Activated CD8-positive, alpha-beta memory T cell treated with anti-CD3 and anti-CD28 coated beads, Interleukin-2, amount 10 ng/mL, durations not matched to agents 7 days and 5 days (primary cell): Measurements from ENCODE around the gene PSME1. TPM values are rescaled to one million over a fixed set of nuclear protein-coding genes. Genes with fewer than 3 reads are reported as not detected.

Experiments
- ATAC-seq: fragments of 150-1000 bp; cut with Tn5 transposase; one replicate; pipeline ENCODE4 v1.10.0; 2021; ENCODE audit warnings: moderate library complexity
- CTCF ChIA-PET: fragments of 350-600 bp; sonication (Branson Sonifier 250); formaldehyde crosslinking; loops from one replicate; lab custom pipeline; 2021; ENCODE audit warnings: antibody characterized with exemption; lab: Charles Lee
- DNase-seq: peaks from one replicate; pipeline ENCODE4 v3.0.0-alpha.2; 2020
- H3K27ac Mint-ChIP-seq: one replicate; pipeline ENCODE4 v1.8.0; 2021; ENCODE audit warnings: mild to moderate bottlenecking, mixed read lengths
- H3K27me3 Mint-ChIP-seq: one replicate; pipeline ENCODE4 v1.8.0; 2021; ENCODE audit warnings: mixed read lengths
- H3K36me3 Mint-ChIP-seq: one replicate; pipeline ENCODE4 v1.8.0; 2021; ENCODE audit warnings: mild to moderate bottlenecking, mixed read lengths
- H3K4me1 Mint-ChIP-seq: one replicate; pipeline ENCODE4 v1.8.0; 2021; ENCODE audit warnings: mixed read lengths
- H3K4me3 Mint-ChIP-seq: one replicate; pipeline ENCODE4 v1.8.0; 2021; ENCODE audit warnings: mild to moderate bottlenecking, moderate library complexity, mixed read lengths
- H3K9me3 Mint-ChIP-seq: one replicate; pipeline ENCODE4 v1.8.0; 2022; ENCODE audit warnings: low read depth, mixed read lengths
- microRNA-seq: library from miRNA; unstranded; fragments of <30 nt; microRNA quantifications from one replicate; pipeline ENCODE4 v1.2.0, GENCODE V29; 2022
- total RNA-seq, 2 experiments: library from RNA; stranded (reverse); gene quantifications; one replicate each; pipeline ENCODE4 v1.2.3, GENCODE V29; 2021

The PSME1 gene
- total RNA-seq, 2 experiments from 2014 or later, result 420 to 454 TPM

- no peak overlapping the region for H3K27ac Mint-ChIP-seq
- CTCF ChIA-PET, result interaction anchor here (0.6 to 2.0 kb wide), 4 partner anchors 8 to 386 kb away, joined by 3 to 9 read pairs (median 3); partner anchors contain the start of gene IRF9
These were observed 51.0 kb downstream of the PSME1 start for GRCh38 chr14:24186831-24187538.

GRCh38 chr14:24187539-24187915 lies 51.5 kb downstream of the PSME1 start:
- DNase-seq (no peak), ATAC-seq (no peak)
- H3K27ac Mint-ChIP-seq, result peak overlapping the region; percentile 74
- peaks cover 15% of the 10 kb centered on the region for H3K36me3 Mint-ChIP-seq
- peak overlapping the region; percentile 82 for H3K4me3 Mint-ChIP-seq
- peaks cover 42% of the 10 kb centered on the region for H3K4me1 Mint-ChIP-seq
- no peaks in the 10 kb centered on the region for H3K27me3 Mint-ChIP-seq
- CTCF ChIA-PET, result interaction anchor here (1.0 to 2.0 kb wide), 3 partner anchors 8 to 146 kb away, joined by 3 to 9 read pairs (median 3); partner anchors contain the start of gene IRF9
- H3K9me3 Mint-ChIP-seq, result no peaks in the 10 kb centered on the region

More at GRCh38 chr14:24186831-24187538, 51.0 kb downstream of the PSME1 start:
- Mint-ChIP-seq H3K36me3 (peaks cover 11% of the 10 kb centered on the region), H3K9me3 (no peaks in the 10 kb centered on the region), H3K4me1 (peaks cover 36% of the 10 kb centered on the region), H3K27me3 (no peaks in the 10 kb centered on the region), H3K4me3 (peak overlapping the region; percentile 37)
- no peak for DNase-seq
- ATAC-seq, result no peak

Small RNAs within 50 kb of the gene (microRNA-seq; reads per million reads assigned to microRNA genes)
- gene MIR7703, result not detected

Other genes with a start within 250 kb of the PSME1 start
- gene DHRS4, start 182.4 kb upstream of the PSME1 start, total RNA-seq, result 10 to 100 TPM; 15.5 to 20.7 TPM
- gene DHRS4L2, start 147.3 kb upstream of the PSME1 start, total RNA-seq, result 10 to 100 TPM; 16.0 to 19.4 TPM
- gene CARMIL3, start 84.2 kb upstream of the PSME1 start, total RNA-seq, result 1 to 10 TPM; 2.9 to 3.3 TPM
- gene CPNE6, start 64.6 kb upstream of the PSME1 start, total RNA-seq, result under 1 TPM in 1 of 2 experiments, not detected in 1; 0.12 TPM
- 10 to 100 TPM; 61.7 to 87.0 TPM for gene PCK2, start 41.9 kb upstream of the PSME1 start, total RNA-seq
- gene DCAF11, start 21.4 kb upstream of the PSME1 start, total RNA-seq, result 10 to 100 TPM; 86.3 to 94.4 TPM
- gene NRL, start 21.2 kb upstream of the PSME1 start, total RNA-seq, result 1 to 10 TPM; 2.6 to 3.2 TPM
- gene FITM1, start 5.5 kb upstream of the PSME1 start, total RNA-seq, result under 1 TPM; 0.77 to 0.91 TPM
- 10 to 100 TPM; 45.5 to 56.1 TPM for gene EMC9, start 5.4 kb downstream of the PSME1 start, total RNA-seq
- gene PSME2, start 10.4 kb downstream of the PSME1 start, total RNA-seq, result 100 to 1,000 TPM; 577 to 623 TPM
- 100 to 1,000 TPM; 129 to 149 TPM for gene RNF31, start 11.3 kb downstream of the PSME1 start, total RNA-seq
- 100 to 1,000 TPM; 238 to 295 TPM for gene IRF9, start 25.1 kb downstream of the PSME1 start, total RNA-seq
- gene REC8, start 35.9 kb downstream of the PSME1 start, total RNA-seq, result 10 to 100 TPM; 52.9 to 92.8 TPM
- gene IPO4, start 52.6 kb downstream of the PSME1 start, total RNA-seq, result 10 to 100 TPM; 32.4 to 54.9 TPM
- gene TM9SF1, start 59.2 kb downstream of the PSME1 start, total RNA-seq, result 10 to 100 TPM; 26.7 to 32.8 TPM
- under 1 TPM in 1 of 2 experiments, not detected in 1; 0.42 TPM for gene TSSK4, start 69.5 kb downstream of the PSME1 start, total RNA-seq
- gene CHMP4A, start 77.3 kb downstream of the PSME1 start, total RNA-seq, result 10 to 100 TPM; 80.5 to 82.5 TPM
- 10 to 100 TPM; 11.4 to 16.9 TPM for gene MDP1, start 79.9 kb downstream of the PSME1 start, total RNA-seq
- gene NEDD8, start 96.2 kb downstream of the PSME1 start, total RNA-seq, result 100 to 1,000 TPM; 181 to 205 TPM
- gene GMPR2, start 96.7 kb downstream of the PSME1 start, total RNA-seq, result 10 to 100 TPM; 70.6 to 71.3 TPM
- gene TINF2, start 106.4 kb downstream of the PSME1 start, total RNA-seq, result 100 to 1,000 TPM; 111 to 130 TPM
- gene TGM1, start 127.0 kb downstream of the PSME1 start, total RNA-seq, result 1 to 10 TPM; 3.0 to 5.1 TPM
- gene RABGGTA, start 135.4 kb downstream of the PSME1 start, total RNA-seq, result 10 to 100 TPM; 34.3 to 44.6 TPM
- 10 to 100 TPM; 14.2 to 26.5 TPM for gene DHRS1, start 163.6 kb downstream of the PSME1 start, total RNA-seq
- 10 to 100 TPM; 34.2 to 38.3 TPM for gene NOP9, start 163.7 kb downstream of the PSME1 start, total RNA-seq
- 10 to 100 TPM; 24.5 to 44.2 TPM for gene CIDEB, start 171.8 kb downstream of the PSME1 start, total RNA-seq
- 10 to 100 TPM; 12.6 to 18.8 TPM for gene LTB4R2, start 173.9 kb downstream of the PSME1 start, total RNA-seq
- 10 to 100 TPM; 15.6 to 32.5 TPM for gene LTB4R, start 175.3 kb downstream of the PSME1 start, total RNA-seq
- 1 to 10 TPM; 1.6 to 3.4 TPM for gene ADCY4, start 198.9 kb downstream of the PSME1 start, total RNA-seq
- 10 to 100 TPM; 22.9 to 29.4 TPM for gene RIPK3, start 203.8 kb downstream of the PSME1 start, total RNA-seq
- gene NFATC4, start 232.0 kb downstream of the PSME1 start, total RNA-seq, result 1 to 10 TPM in 1 of 2 experiments, not detected in 1; 1.3 TPM